SW 1271 (cell line): ENCODE results near the gene NCAPH2.

ENCODE experiments used
- DNase-seq, 2 experiments: peaks; one replicate each; lab custom pipeline; 2025; lab: John Stamatoyannopoulos, UW

Gene NCAPH2

DNA sequence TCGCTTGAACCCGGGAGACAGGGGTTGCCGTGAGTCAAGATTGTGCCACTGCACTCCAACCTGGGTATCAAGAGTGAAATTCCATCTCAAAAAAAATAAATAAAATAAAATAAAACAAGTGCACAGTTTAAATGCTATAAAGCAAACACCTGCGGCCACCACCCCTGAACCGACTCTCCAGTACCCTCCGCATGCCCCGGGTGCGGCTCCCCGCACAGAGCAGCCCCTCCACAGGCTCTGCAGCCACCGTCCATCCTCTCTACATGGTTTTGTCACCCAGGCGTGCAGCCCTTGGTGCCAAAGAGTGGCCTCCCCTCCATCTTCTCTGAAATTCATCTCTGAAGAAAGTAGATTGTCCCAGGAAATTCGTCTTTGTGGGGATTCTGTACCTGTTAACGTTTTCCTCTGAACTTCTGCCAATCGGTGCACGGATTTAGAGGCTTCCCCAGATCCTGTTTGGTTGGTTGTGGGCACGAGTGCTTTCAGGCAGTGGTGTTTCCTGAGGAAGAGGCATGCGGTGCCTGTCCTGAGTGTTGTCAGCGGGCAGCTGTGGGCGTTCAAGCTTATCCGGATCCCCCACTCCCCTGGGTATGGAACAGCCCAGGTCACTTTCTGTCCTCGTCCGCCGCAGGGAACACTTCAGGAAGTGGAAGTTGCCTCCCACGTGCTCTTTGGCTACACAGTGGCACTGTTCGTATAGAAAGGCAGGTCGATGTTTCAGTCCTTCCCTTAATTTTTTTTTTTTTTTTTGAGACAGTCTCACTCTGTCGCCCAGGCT, 17.3 kb upstream of the NCAPH2 start:
- DNase-seq = no peak

DNA sequence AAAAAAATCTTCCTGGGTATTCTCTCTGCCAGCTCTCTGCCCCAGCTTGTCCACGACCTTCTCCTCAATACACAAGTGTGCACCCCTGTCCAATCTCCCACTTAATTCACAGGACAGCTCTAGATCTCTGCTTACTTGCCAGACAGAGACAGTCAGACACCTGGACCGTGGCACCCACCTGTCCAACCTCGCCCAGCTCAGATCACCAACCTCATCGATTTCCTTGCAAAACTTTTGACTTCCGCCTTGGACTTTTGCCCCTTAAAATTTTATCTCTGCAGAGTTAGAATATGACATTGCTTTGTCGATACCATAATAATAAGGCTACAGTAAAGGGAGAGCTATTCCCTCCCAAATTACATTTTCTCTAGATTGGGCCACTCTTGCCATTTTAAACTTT, 10.9 kb upstream of the NCAPH2 start:
- DNase-seq = no peak

DNA sequence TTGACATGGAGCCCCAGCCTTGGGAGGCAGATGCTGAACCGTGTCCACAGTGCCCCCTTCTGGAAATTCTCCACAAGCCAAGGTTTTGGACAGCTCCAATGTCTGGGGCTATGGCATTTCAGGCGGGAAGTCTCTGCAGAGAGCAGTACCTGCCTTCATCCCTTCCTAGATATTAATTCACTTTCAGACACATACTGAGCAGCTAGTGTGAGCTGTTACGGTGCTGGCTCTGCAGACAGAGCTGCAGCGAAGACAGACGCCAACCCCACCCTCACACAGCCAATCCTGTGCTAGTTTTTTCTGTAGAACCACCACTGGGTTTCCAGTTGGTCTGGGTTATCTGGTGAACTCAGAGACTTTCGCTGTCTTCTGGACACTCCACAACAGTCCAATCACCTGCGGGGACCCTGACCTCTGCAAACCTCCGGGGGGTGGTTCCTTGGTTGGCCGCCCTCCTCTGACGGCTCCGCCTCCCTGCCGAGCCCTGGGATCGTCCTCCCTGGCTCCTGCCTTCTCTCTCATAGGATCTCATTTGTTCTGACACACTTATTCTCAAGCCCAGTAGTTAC, 9.6 kb upstream of the NCAPH2 start:
- peak in 1 of 2 experiments; percentile 21 for DNase-seq

DNA sequence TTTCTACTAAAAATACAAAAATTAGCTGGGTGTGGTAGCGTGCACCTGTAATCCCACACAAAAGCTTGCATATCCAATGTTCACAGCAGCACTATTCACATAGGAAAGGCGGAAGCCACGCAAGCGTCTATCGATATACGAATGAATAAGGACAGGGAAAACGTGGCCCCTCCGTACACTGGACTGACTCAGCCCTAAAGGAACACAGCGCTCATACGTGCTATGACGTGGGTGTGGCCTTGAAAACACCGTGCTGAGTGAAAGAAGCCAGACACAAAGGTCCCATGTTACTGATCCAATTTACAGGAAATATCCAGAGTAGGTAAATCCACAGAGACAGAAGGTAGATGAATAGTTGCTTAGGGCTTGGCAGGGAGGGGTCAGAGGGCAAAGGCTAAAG, 7.6 kb upstream of the NCAPH2 start:
- no peak for DNase-seq

DNA sequence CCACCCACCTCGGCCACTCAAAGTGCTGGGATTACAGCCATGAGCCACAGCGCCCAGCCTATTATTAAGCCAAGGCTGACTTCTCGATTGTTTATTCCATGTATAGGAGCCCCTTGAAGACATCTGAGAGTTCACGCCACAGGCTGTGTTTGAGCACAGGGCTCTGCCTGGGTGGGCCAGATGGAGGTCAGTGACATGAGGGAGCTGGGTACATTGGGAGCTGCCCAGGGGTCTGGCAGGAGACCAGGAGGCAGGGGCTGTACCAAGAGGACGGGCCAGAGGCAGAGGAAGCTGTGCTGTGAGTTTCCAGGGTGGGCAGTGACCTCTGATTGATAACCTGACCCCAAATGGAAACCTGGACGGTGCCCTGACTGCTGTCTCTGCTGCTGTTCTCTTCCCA, 5.9 kb upstream of the NCAPH2 start:
- DNase-seq = no peak

DNA sequence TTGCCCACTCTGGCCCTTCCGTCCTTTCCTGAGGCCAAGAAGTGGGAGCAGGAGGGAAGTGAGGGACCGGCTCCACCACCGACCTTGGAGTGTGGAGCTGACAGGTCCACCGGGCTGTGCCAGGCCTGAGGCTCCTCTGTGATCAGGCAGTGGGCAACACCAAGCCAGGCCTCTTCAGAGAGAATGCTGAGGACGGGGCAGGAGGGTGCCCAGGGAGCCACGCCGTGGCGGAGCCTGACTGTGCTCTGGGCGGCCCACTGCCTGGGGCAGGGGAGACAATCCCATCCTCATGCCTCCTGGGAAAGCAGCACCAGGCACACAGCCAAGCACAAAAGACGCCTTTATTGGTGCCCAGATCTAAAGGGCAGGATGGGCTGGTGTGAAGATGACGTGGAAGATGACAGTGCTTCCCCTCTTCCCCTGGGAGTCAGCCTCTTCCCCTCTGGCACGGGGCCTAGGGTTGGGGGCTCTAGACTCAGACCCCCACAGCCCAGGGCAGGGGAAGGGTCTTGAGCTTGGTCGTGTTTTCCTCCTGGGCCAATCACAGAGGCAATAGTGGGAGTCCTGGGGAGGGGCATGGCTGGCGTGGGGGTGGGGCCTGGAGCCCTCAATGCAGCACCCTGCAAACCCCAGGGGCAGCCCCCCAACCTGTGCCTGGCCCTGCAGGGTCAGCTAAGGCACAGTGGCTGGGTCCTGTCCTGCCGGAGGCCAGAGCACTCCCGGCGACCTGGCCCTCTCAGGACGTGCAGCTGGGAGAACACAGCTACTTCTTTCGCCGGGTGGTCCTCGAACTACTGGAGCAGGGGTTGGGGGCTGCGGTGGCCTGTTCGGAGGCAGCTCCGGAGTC, 5.2 kb upstream of the NCAPH2 start:
- no peak for DNase-seq

DNA sequence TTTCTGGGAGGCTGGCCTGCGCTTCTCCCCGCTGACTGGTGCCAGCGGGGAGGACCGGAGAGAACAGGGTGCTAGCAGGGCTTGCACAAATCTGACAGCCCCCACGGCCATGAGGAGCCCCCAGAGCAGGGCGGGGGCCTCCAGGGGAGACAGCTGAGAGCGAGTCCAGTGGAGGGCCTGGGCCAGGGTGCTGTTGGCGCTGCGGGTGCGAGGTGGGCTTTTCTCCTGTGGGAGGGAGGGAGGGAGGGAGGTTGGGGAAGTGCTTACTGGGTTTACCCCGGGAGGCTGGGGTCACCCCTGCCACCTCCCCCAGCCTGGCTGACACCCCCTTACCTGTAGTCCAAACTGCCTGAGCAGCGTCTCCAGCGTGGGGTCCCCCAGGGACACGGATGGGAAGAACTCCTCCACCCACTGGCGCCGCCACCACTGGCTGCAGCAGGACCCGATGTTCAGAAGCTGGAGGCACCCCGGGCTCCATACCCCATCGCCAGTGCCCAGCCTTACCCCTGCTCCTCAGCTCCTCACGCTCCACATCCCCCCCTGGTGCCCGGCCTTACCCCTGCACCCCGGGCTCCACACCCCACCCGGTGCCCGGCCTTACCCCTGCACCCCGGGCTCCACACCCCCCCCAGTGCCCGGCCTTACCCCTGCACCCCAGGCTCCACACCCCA, 4.4 kb upstream of the NCAPH2 start:
- peak in 1 of 2 experiments; percentile 5 for DNase-seq

DNA sequence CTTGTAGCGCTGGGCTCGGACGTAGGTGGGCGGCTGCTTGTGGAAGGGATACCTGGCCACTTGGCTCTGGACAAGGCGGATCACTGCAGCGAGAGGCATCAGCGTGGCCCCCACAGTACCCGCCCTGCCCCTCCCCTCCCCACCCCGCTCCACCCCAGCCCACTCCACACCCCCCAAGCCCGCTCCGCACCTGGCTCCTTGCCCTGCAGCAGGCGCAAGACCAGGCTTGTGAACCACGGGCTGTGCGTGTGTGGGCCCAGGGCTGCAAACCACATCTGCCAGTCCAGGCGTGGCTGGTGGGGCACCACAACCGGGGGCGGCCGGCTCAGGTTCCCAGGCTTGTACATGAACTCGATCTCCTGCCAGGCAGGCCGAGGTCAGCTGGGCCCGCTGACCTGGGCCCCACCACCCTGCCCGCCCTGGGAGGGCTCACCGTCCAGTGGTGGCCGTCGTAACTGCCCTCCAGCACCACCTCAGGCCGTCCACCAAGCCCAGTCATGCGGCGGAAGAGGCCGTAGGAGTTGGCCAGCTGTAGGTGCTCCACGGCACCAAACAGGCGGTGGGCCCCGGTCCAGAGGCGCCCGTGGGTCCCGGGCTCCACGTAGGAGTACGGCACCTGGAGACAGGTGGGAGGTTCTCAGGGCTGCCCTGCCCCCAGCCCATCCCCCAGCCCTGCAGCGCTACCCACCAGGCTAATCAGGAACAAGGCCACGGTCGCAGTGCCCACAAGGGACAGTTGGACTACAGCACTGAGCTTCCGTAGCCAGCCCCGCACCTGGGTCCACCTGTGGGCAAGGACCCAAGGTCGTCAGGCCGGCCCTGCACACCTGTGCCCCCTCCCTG, 3.4 kb upstream of the NCAPH2 start:
- no peak for DNase-seq

DNA sequence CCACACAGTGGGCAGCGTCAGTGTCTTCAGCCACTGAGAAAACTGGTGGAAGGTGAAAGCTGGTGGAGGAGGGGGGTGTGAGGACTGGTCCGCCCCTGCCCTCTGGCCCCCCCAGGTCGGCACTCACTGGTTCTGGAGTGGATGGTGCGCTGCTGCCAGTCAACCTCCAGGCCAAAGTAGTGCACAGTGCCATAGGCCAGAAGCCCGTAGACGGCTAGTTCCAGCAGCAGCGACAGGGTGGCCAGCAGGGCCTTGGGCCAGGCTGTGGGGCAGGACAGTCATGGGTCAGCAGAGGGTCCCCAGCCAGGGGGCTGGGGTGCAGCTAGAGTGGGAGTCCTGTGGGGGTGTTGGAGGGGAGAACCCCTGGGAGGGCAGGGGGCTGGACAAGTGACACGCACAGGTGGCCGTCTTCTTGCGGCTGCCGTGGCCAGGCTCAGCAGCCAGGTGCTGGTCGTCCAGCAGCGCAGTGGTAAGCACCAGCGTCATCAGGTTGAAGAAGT, 2.7 kb upstream of the NCAPH2 start:
- no peak for DNase-seq

DNA sequence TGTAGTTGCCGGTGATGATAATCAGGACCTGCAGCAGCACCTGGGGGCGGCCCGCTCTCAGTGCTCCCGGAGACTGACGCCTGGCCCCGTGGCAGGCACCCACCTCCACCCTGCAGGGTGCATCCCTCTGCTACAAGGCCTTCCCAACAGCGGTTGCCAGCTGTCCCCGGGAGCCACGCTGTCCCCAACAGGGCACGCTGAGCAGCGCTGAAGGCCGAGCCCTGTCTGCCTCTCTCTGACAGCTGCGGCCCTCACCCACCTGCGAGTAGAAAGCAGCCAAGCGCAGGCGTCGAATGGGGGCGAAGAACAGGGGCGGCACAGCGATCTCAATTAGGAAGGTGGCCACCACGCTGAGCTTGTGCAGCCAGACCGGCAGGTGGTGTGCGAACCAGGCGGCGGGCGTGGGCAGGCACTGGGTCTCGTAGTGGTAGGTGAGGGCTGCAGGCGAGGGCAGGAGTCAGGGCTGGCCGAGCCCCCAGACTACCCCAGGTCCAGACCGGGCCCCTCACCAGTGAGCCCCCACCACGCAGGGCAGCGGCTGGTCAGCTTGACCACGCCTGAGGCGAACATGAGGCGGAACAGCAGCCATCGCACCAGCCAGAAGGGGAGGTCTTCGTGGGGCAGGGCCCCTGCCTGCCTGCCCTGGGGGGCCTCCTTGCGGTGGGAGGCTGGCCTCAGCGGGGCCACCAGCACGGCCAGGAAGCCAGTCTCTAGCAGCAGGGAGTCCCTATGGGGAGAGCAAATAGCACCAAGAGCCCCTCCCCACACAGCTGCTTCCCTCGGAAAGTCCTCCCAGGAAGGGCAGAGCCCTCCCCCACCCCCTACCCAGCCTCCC, 2.0 kb upstream of the NCAPH2 start:
- no peak for DNase-seq

DNA sequence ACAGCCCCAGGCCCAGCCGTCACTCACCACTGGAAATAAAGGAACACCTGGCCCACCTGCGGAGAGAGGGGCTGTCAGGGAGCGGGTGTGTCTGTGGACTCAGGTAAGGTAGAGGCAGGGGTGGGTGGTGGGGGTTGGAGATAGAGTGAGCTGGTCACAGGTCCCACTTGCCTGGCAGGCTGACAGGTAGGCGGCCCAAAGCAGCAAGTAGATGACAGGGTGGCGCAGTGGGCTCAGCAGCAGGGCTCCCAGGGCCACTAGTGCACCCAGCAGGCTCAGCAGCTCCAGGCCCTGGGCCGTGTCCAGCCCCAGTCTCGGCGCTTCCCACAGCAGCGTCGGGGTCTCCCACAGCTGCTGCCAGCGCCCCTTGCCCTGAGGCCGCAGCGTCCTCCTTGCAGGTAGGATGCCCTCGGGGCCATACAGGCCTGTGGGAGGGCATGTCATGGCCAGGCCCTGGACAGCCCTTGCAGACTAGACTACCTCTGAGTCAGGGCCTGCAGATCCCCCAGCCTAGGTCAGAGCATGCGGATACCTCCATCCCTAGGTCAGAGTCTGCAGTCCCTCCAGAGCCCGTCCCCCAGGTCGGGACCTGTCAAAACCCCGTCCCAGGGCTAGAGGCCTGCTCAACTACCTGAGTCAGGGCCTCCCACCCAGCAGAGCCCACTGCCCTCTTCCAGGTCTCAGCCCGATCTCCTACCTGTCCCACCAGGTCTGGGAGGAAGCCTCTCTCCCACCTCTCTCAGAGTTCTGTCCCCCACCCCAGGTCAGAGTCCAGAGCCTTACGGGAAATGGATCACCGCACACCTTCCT, 1.2 kb upstream of the NCAPH2 start:
- DNase-seq = no peak

DNA sequence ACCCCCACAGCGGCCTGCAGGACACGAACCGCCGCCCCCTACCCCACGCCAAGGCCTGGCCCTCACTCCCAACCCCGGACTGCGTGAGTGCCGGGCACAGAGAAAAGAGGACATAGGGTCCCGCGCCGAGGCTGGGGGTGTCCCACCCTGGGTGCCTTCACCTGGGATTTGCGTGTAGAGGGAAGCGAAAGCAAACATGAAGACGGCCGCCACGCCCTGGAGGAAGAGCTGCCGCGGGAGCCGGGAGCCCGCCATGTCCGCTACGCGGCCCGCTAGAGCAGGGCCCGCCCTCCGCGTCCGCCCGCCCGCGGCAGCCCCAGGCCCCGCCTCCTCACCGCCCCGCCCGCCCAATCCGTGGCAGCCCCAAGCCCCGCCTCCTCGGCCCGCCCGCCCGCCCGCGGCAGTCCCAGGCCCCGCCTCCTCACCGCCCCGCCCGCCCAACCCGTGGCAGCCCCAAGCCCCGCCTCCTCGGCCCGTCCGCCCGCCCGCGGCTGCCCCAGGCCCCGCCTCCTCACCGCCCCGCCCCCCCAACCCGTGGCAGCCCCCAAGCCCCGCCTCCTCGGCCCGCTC, 518 bp upstream of the NCAPH2 start, which contains the start of gene LMF2:
LMF2 (minus strand) TSS at position 282 of the 570 bp plus-strand sequence; CDS start at position 255, 27 bp downstream.
- peak in 1 of 2 experiments; percentile 83 for DNase-seq

DNA sequence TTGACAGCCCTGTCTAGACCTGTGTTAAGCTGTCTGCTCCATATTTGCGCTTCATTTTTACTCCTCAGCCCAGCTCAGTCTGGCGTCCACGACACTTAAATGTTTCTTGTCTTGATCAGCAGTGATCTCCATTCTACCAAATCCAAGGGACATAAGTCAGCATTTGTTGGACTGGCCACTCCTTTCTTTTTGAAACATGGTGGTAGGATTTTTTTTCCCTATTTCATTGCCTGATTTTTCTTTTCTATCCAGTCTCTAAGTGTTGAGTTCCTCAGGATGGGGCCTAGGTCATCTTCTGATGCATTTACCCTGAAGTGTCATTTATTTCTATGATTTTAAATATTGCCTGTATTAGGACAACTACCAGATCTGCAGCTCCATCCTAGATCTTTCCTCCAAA, 873 bp downstream of the NCAPH2 start:
- no peak for DNase-seq

DNA sequence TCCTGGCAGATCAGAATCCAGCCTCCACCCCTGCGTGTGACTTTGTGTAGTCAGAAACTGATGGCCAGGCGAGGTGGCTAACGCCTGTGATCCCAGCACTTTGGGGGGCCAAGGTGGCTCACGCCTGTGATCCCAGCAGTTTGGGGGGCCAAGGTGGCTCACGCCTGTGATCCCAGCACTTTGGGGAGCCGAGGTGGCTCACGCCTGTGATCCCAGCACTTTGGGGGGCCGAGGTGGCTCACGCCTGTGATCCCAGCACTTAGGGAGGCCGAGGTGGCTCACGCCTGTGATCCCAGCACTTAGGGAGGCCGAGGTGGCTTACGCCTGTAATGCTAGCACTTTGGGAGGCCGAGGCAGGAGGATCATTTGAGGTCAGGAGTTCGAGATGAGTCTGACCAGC, 5.2 kb downstream of the NCAPH2 start:
- DNase-seq = no peak

DNA sequence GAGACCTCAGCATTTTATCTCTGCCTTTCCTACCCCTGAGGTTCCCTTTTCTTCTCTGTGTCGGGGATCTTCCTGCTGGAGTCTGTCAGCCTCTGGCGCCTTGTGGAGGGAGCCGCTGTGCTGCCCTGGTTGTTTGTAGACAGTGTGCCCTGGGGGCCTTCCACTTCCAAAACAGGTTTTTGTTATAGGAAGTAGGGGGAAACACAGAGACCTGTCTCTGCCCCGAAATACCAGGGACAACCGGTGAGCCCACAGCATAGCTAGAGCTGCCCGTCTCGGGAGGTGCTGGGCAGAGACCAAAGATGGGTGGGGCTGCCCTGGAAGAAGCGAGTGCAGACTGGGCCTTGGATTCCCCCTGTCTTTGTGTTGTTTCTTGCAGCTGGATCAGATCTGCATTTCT, 8.0 kb downstream of the NCAPH2 start:
- DNase-seq = no peak

DNA sequence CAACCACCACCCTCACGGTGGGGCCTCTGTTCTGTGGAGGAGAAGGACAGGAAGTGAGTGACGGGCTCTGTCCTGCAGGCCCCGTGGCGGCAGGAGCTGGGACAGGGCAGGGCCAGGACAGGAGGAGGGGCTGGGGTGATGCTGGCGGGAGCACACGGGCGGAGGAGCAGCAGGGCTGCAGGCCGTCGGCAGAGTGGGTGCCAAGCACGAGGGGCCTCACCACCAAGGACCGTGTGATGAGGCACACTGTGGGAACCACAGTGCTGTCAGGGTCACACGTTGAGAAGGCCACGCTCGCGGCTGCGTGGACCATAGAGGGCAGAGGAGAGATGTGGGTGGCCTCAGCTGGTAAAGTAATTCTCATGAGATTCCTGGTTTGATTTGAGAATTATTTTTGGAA, 8.9 kb downstream of the NCAPH2 start:
- no peak for DNase-seq

DNA sequence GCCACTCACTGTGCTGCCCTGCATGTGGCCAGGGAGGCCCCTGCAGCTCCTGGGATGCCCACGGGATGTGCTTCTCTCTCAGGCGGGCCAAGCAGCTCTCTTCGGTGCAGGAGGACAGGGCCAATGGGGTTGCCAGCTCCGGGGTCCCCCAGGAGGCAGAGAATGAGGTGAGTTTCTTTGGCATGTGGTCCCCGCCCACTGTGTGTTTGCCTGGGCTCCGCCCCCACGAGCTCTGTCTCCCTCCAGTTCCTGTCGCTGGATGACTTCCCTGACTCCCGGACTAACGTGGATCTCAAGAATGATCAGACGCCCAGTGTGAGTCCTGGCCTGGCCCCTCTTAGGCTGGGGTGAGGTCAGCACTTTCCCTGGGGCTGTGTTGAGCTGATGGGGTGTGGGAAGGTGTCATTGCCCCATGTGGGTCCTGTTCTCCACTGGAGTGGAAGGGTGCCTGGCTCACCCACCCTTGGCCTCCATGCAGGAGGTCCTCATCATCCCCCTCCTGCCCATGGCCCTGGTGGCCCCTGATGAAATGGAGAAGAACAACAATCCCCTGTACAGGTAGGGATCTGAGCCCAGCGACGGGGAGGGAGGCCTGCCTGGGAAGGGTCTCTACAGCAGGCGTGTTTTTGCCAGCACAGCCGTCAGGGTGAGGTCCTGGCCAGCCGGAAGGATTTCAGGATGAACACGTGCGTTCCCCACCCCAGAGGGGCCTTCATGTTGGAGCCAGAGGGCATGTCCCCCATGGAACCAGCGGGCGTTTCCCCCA, 9.7 kb downstream of the NCAPH2 start:
- no peak for DNase-seq

DNA sequence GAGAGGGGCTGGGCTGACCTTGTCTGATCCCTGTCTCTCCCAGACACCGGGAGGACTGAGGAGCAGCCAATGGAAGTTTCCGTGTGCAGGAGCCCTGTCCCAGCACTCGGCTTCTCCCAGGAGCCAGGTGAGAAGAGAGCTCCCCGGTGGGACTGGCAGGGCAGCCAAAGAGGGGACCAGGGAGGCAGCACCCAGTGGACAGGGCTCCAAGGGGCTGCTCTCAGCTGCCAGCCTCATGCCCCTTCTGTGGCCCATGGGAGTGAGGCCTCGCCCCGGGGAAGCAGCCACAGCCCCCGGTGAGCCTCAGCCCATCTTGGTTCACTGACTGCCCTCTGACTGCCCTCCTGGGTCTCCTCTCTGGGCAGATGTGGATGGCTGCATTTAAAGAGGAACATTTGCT, 10.6 kb downstream of the NCAPH2 start:
- DNase-seq = no peak
